ENCODE results near the gene RGS14.
"Not testable (repeated sequence)": the region's sequence is repeated elsewhere in the genome, so short reads cannot be mapped to it uniquely, and the experiment has no call there.

Gene RGS14

DNA sequence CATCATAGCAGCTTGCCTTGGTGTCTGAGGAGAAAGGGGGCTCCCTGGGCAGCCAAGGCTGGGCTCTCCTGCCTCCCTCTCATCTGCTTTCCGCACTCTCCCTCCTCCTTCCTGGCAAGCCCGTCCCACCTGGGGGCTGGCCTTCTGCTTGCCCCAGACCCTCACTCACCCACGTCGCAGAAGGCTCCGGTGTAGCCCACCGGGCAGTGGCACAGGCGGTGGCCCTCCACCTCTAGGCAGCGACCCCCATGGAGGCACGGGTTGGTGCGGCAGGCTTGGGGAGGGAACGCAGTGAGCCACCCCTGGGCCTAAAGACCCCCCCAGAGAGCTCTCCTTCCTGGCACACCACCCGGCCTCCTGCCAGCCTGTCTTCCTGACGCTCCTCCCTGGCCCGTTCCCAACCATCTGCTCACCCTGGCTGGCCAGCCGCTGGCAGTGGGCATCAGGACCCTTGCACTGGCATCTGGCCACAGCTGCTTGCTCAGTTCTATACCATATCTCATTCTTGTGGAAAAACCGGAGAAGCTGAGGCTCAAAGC, 47.0 kb downstream of the RGS14 start:
- DNase-seq = no peak

DNA sequence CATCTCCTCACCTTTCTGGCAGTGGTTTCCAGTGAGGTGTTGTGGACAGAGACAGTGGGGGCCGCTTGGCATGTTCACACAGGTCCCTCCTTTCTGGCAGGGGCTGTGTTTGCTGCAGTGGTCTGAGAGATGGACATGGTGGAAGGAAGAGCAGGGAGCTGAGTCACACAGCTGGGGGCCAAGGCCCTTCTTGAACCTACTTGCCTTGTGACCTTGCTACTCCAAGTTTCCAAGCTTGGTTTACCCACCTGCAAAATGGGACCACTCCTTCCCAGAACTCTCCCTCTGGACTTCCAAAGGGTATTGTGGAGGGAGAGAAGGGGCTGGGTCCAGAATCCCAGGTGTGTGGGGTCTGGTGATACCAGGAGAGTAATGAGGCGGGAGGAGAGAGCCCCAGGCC, 47.6 kb downstream of the RGS14 start:
- DNase-seq = no peak

- no peak for DNase-seq
Observed at GRCh38 chr5:177405805-177406204, 48.1 kb downstream of the RGS14 start.

- no peak for DNase-seq
Observed at GRCh38 chr5:177409043-177409801, 51.5 kb downstream of the RGS14 start, which contains the start of gene F12. F12 (minus strand) TSS chr5:177409564; CDS start chr5:177409527, 37 bp downstream.

DNA sequence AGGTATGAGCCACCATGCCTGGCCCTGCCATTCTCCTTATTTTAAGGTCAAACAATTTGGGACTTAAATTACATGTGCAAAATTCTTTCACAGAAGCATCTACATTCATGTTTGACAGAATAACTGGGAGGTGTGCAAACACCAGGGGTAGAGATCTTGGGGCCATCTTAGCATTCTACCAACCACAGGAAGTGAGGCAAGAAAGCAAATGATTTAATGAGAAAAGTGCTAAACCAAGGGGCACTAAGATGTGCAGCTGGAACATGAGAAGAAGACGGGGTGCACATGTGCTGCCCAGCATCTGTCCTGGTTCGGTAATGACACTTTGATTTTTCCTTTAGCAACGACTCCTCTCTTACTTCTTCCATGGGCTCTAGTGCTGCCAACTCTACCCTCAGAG, 52.9 kb downstream of the RGS14 start:
- DNase-seq = no peak

GRCh38 chr5:177412603-177413233, 55.0 kb downstream of the RGS14 start:
- DNase-seq = no peak

GRCh38 chr5:177414481-177414880, 56.8 kb downstream of the RGS14 start:
- DNase-seq = no peak

GRCh38 chr5:177417081-177417480, 59.4 kb downstream of the RGS14 start:
- DNase-seq = not testable (repeated sequence)

DNA sequence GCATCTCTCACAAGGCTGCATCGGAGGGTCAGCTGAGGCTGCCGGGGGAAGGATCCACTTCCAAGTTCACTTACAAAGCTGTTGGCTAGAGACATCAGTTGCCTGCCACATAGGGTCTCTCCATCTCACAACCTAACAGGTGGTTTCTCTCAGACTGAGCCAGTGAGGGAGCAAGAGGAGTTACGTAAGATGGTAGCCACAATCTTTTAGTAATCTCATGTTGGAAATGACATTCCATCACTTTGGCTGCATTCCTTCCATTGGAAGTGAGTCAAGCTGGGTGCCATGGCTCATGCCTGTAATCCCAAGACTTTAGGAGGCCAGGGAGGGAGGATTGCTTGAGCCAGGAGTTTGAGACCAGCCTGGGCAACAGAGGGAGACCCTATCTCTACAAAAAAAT, 61.3 kb downstream of the RGS14 start:
- no peak for DNase-seq

- not testable (repeated sequence) for DNase-seq
Observed at GRCh38 chr5:177420472-177420871, 62.7 kb downstream of the RGS14 start.

DNA sequence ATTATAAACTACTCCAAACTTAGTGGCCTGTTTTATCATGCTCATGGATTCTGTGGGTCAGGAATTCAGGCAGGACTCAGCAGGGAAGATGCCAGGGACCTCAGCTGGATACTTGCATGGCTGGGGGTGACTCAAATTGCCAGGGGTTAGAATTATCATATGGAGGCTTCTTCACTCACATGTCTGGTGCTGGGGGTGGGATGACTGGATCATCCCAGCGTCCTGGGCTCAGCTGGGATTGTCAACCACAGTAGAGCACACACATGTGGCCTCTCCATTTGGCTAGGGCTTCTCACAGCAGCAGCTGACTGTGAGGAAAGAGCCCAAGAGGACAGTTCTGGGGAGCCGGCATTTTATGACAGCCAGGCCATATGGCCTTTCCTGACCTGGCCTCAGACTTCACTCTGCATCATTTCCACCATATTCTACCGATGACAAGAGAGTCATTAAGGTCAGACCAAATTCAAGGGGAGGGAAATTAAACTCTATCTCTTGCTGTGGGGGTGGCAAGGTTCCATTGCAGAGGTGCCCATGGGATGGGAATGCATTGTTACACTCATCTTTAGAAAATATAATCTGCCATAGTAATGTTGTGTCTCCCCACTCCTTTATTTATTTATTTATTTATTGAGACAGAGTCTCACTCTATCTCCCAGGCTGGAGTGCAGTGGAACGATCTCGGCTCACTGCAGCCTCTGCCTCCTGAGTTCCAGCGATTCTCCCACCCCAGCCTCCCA, 63.5 kb downstream of the RGS14 start:
- no peak for DNase-seq
